ENCODE data around the gene ERMAP.

- TF ChIP-seq CTCF (IDR thresholded peaks at IDR 0.05; ENCODE audit: insufficient read depth, low read length) (no peak), GABPA (IDR thresholded peaks at IDR 0.05; ENCODE audit: low read depth) (no peak), REST (IDR thresholded peaks at IDR 0.05; ENCODE audit: insufficient replicate concordance, low read depth) (no peak)
Observed at GRCh38 chr1:42779725-42780124, 37.2 kb upstream of the ERMAP start.

Measured in HL-60 (cell line).